Stimulated activated CD4-positive, alpha-beta T cell treated with anti-CD3 and anti-CD28 coated beads, Interleukin-15, amount 100 ng/mL, for 24 hours (primary cell): ENCODE data around the gene RNU2-1.
"Not testable (repeated sequence)": the region's sequence is repeated elsewhere in the genome, so short reads cannot be mapped to it uniquely, and the experiment has no call there.

ENCODE experiments used
- DNase-seq: peaks from one replicate; pipeline ENCODE4 v3.0.0-alpha.2; 2020

RNU2-1 gene

GRCh38 chr17:43233877-43234276 lies at the start of gene RNU2-1:
TSS of gene RNU2-1 (minus strand) at chr17:43233977.
- DNase-seq = not testable (repeated sequence)

- DNase-seq = not testable (repeated sequence)
Measured at GRCh38 chr17:43272914-43273313, 39.1 kb upstream of the RNU2-1 start.

GRCh38 chr17:43272483-43272882 lies 38.7 kb upstream of the RNU2-1 start:
- DNase-seq = peak; percentile 2

- DNase-seq = not testable (repeated sequence)
Measured at GRCh38 chr17:43270552-43271504, 37.1 kb upstream of the RNU2-1 start.

GRCh38 chr17:43246456-43246855 lies 12.7 kb upstream of the RNU2-1 start:
- not testable (repeated sequence) for DNase-seq

- DNase-seq = not testable (repeated sequence)
Measured at GRCh38 chr17:43240596-43241352, 7.0 kb upstream of the RNU2-1 start.

GRCh38 chr17:43239597-43239996 lies 5.8 kb upstream of the RNU2-1 start:
- DNase-seq = not testable (repeated sequence)

- DNase-seq = not testable (repeated sequence)
Measured at GRCh38 chr17:43233263-43233662, 514 bp downstream of the RNU2-1 start.

GRCh38 chr17:43232021-43232699 lies 1.6 kb downstream of the RNU2-1 start:
- peak; percentile 17 for DNase-seq

- DNase-seq = not testable (repeated sequence)
Measured at GRCh38 chr17:43231205-43232020, 2.4 kb downstream of the RNU2-1 start.

- not testable (repeated sequence) for DNase-seq
Measured at GRCh38 chr17:43228020-43228782, 5.6 kb downstream of the RNU2-1 start, which contains the start of gene CCDC200. TSS of gene CCDC200 (minus strand) at chr17:43228623. CDS start at chr17:43228554, 69 bp downstream.

- DNase-seq = no peak
Measured at GRCh38 chr17:43226393-43226792, 7.4 kb downstream of the RNU2-1 start.

GRCh38 chr17:43224146-43224705 lies 9.6 kb downstream of the RNU2-1 start:
- DNase-seq = no peak

GRCh38 chr17:43220511-43221125 lies 13.2 kb downstream of the RNU2-1 start:
- DNase-seq = no peak

GRCh38 chr17:43219746-43220380 lies 13.9 kb downstream of the RNU2-1 start:
- no peak for DNase-seq

- DNase-seq = no peak
Measured at GRCh38 chr17:43219001-43219400, 14.8 kb downstream of the RNU2-1 start.

GRCh38 chr17:43217614-43218087 lies 16.1 kb downstream of the RNU2-1 start:
- DNase-seq = peak; percentile 39

- DNase-seq = no peak
Measured at GRCh38 chr17:43216762-43217613, 16.8 kb downstream of the RNU2-1 start.

GRCh38 chr17:43216369-43216761 lies 17.4 kb downstream of the RNU2-1 start:
- DNase-seq = no peak
